ENCODE measurements around the gene L2HGDH. TPM values are rescaled to one million over a fixed set of nuclear protein-coding genes. Genes with fewer than 3 reads are reported as not detected.

Gene L2HGDH
- total RNA-seq, 1 donor from 2014 or later: 10.8 TPM

- TF ChIP-seq CTCF (conservative IDR thresholded peaks at IDR 0.05): no peak
- H3K27me3 Mint-ChIP-seq: no peaks in the 10 kb centered on the region
- peaks cover 41% of the 10 kb centered on the region for H3K4me1 Mint-ChIP-seq (ENCODE audit: unreplicated experiment)
- peaks cover 6% of the 10 kb centered on the region for H3K36me3 Mint-ChIP-seq
- peak overlapping the region; percentile 93 for H3K27ac Mint-ChIP-seq
- peak overlapping the region; percentile 93 for H3K4me3 Mint-ChIP-seq
- H3K9me3 Mint-ChIP-seq: peaks cover 4% of the 10 kb centered on the region
- no peak for DNase-seq (ENCODE audit: extremely low spot score, unreplicated experiment)
Measured at GRCh38 chr14:50230401-50230700, 81.7 kb downstream of the L2HGDH start.

- Mint-ChIP-seq H3K4me1 (ENCODE audit: unreplicated experiment) (peaks cover 44% of the 10 kb centered on the region), H3K27ac (peak overlapping the region; percentile 93), H3K36me3 (peaks cover 6% of the 10 kb centered on the region), H3K9me3 (peaks cover 4% of the 10 kb centered on the region), H3K27me3 (no peaks in the 10 kb centered on the region), H3K4me3 (peak overlapping the region; percentile 93)
- DNase-seq (ENCODE audit: extremely low spot score, unreplicated experiment): no peak
- no peak for TF ChIP-seq CTCF (conservative IDR thresholded peaks at IDR 0.05)
Measured at GRCh38 chr14:50229681-50230080, 82.3 kb downstream of the L2HGDH start.

GRCh38 chr14:50228313-50228712, 83.7 kb downstream of the L2HGDH start:
- DNase-seq (ENCODE audit: extremely low spot score, unreplicated experiment): no peak
- Mint-ChIP-seq H3K4me1 (ENCODE audit: unreplicated experiment) (peaks cover 44% of the 10 kb centered on the region), H3K36me3 (peaks cover 6% of the 10 kb centered on the region), H3K4me3 (no peak overlapping the region), H3K27me3 (no peaks in the 10 kb centered on the region), H3K27ac (no peak overlapping the region), H3K9me3 (peaks cover 4% of the 10 kb centered on the region)
- no peak for TF ChIP-seq CTCF (conservative IDR thresholded peaks at IDR 0.05)

- Mint-ChIP-seq H3K27ac (peak overlapping the region; percentile 83), H3K36me3 (peaks cover 13% of the 10 kb centered on the region), H3K9me3 (peaks cover 4% of the 10 kb centered on the region), H3K4me1 (ENCODE audit: unreplicated experiment) (peaks cover 43% of the 10 kb centered on the region), H3K4me3 (peak overlapping the region; percentile 37), H3K27me3 (no peaks in the 10 kb centered on the region)
- no peak for DNase-seq (ENCODE audit: extremely low spot score, unreplicated experiment)
- TF ChIP-seq CTCF (conservative IDR thresholded peaks at IDR 0.05): no peak
Measured at GRCh38 chr14:50225974-50226297, 86.1 kb downstream of the L2HGDH start.

- H3K27ac Mint-ChIP-seq: peak overlapping the region; percentile 83
- no peaks in the 10 kb centered on the region for H3K27me3 Mint-ChIP-seq
- DNase-seq (ENCODE audit: extremely low spot score, unreplicated experiment): no peak
- H3K4me1 Mint-ChIP-seq (ENCODE audit: unreplicated experiment): peaks cover 49% of the 10 kb centered on the region
- no peak for TF ChIP-seq CTCF (conservative IDR thresholded peaks at IDR 0.05)
- H3K36me3 Mint-ChIP-seq: peaks cover 13% of the 10 kb centered on the region
- H3K4me3 Mint-ChIP-seq: peak overlapping the region; percentile 37
- peaks cover 4% of the 10 kb centered on the region for H3K9me3 Mint-ChIP-seq
Measured at GRCh38 chr14:50225067-50225973, 86.7 kb downstream of the L2HGDH start.
